ENCODE data around the gene LRRC75B. TPM values are rescaled to one million over a fixed set of nuclear protein-coding genes. Genes with fewer than 3 reads are reported as not detected.
"Not testable (repeated sequence)": the region's sequence is repeated elsewhere in the genome, so short reads cannot be mapped to it uniquely, and the experiment has no call there.

Gene LRRC75B
- total RNA-seq, 1 experiment from 2014 or later: 7.9 TPM

DNA sequence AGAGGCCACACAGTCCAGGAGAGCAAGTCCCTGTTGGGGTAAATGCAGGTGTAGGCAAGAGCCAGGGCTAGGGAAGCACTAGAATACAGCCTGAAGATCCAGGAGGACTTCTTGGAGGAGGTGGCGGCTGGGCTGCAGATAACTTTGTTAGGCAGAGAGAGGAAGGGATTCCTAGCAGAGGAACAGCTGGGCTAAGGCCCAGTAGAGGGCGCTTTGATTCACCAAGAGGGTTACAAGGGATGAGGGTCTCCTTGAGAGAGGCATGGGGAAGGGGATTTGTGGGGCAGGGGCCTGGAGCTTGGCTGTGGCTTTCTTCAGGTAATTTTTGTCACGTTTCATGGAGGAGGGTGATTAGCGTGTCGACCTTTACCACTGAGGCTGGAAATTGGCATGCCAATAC lies 28.4 kb upstream of the LRRC75B start:
- H3K9ac ChIP-seq (ENCODE audit: low read length); H3K4me1 ChIP-seq (ENCODE audit: control insufficient read depth in 1 of 2, insufficient read depth in 2 of 2, low read length in 2 of 2); ATAC-seq; H3K79me2 ChIP-seq (ENCODE audit: insufficient read depth, low read length); H3K4me3 ChIP-seq (replicated peaks in 1 of 2; ENCODE audit: low read depth in 1 of 2, low read length in 2 of 2); DNase-seq (ENCODE audit: low read depth, low spot score); BruUV-seq (replicated peaks); H3K9me3 ChIP-seq (ENCODE audit: control insufficient read depth in 1 of 2, insufficient read depth in 1 of 2, low read depth in 1 of 2, low read length in 2 of 2); H3K36me3 ChIP-seq (ENCODE audit: control insufficient read depth in 1 of 2, insufficient read depth in 2 of 2, low read length in 2 of 2); intact Hi-C loops (cut with micrococcal nuclease); H3K9me2 ChIP-seq (ENCODE audit: insufficient read depth); H3K27me3 ChIP-seq (ENCODE audit: insufficient read depth, low read length); H2AFZ ChIP-seq (ENCODE audit: low read depth, low read length, poor library complexity, severe bottlenecking); CTCF ChIA-PET; H3K4me2 ChIP-seq (ENCODE audit: low read length); H3K27ac ChIP-seq (ENCODE audit: low read depth, low read length); H4K20me1 ChIP-seq (ENCODE audit: insufficient read depth); RAD21 ChIA-PET (ENCODE audit: low non-redundant PET in 1 of 2, low total read pairs in 2 of 2, uncharacterized antibody in 2 of 2, unreplicated experiment in 2 of 2); POLR2A ChIA-PET: not testable (repeated sequence)

DNA sequence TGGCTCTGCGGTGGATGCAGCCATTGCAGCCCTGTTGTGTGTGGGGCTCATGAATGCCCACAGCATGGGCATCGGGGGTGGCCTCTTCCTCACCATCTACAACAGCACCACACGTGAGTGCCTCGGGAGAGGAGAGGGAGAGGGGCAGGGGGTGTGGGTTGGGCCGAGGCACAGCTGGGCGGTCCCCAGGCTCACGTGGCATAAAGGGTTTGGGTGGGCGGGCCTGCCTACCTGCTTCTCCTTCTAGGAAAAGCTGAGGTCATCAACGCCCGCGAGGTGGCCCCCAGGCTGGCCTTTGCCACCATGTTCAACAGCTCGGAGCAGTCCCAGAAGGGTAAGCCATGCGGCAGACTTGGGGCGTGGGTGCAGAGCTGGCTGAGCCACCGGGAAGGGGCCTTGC lies 21.9 kb upstream of the LRRC75B start:
- POLR2A ChIA-PET; H3K4me3 ChIP-seq (replicated peaks in 1 of 2; ENCODE audit: low read depth in 1 of 2, low read length in 2 of 2); H3K79me2 ChIP-seq (ENCODE audit: insufficient read depth, low read length); BruUV-seq (replicated peaks); RAD21 ChIA-PET (ENCODE audit: low non-redundant PET in 1 of 2, low total read pairs in 2 of 2, uncharacterized antibody in 2 of 2, unreplicated experiment in 2 of 2); H3K27me3 ChIP-seq (ENCODE audit: insufficient read depth, low read length); intact Hi-C loops (cut with micrococcal nuclease); H3K4me1 ChIP-seq (ENCODE audit: control insufficient read depth in 1 of 2, insufficient read depth in 2 of 2, low read length in 2 of 2); H3K36me3 ChIP-seq (ENCODE audit: control insufficient read depth in 1 of 2, insufficient read depth in 2 of 2, low read length in 2 of 2); H4K20me1 ChIP-seq (ENCODE audit: insufficient read depth); H3K4me2 ChIP-seq (ENCODE audit: low read length); DNase-seq (ENCODE audit: low read depth, low spot score); CTCF ChIA-PET; H2AFZ ChIP-seq (ENCODE audit: low read depth, low read length, poor library complexity, severe bottlenecking); H3K9me3 ChIP-seq (ENCODE audit: control insufficient read depth in 1 of 2, insufficient read depth in 1 of 2, low read depth in 1 of 2, low read length in 2 of 2); H3K9me2 ChIP-seq (ENCODE audit: insufficient read depth); ATAC-seq; H3K27ac ChIP-seq (ENCODE audit: low read depth, low read length); H3K9ac ChIP-seq (ENCODE audit: low read length): not testable (repeated sequence)

DNA sequence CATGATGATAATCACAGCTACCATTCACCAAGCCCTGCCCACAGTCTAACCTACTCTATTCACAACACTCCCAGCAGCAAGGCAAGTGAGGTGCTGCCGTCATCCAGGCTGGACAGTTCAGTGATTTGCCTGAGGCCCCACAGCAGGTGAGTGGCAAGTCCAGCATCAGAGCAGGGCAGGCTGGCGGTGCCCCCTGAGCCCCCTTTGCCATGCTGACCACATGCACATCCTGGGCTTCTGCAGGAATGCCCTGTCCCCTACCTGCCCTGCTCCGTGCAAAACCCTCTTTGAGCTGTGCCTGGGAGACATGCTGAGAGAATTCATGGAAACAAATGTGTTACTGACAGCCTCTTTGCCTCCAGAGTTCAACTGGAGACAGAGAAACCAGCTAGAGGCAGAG lies 17.0 kb upstream of the LRRC75B start:
- H3K27me3 ChIP-seq (ENCODE audit: insufficient read depth, low read length); H3K9me2 ChIP-seq (ENCODE audit: insufficient read depth); H3K4me3 ChIP-seq (replicated peaks in 1 of 2; ENCODE audit: low read depth in 1 of 2, low read length in 2 of 2); CTCF ChIA-PET; H4K20me1 ChIP-seq (ENCODE audit: insufficient read depth); H3K79me2 ChIP-seq (ENCODE audit: insufficient read depth, low read length); POLR2A ChIA-PET; H3K9ac ChIP-seq (ENCODE audit: low read length); H3K4me1 ChIP-seq (ENCODE audit: control insufficient read depth in 1 of 2, insufficient read depth in 2 of 2, low read length in 2 of 2); H3K27ac ChIP-seq (ENCODE audit: low read depth, low read length); H3K9me3 ChIP-seq (ENCODE audit: control insufficient read depth in 1 of 2, insufficient read depth in 1 of 2, low read depth in 1 of 2, low read length in 2 of 2); intact Hi-C loops (cut with micrococcal nuclease); DNase-seq (ENCODE audit: low read depth, low spot score); ATAC-seq; BruUV-seq (replicated peaks); H2AFZ ChIP-seq (ENCODE audit: low read depth, low read length, poor library complexity, severe bottlenecking); RAD21 ChIA-PET (ENCODE audit: low non-redundant PET in 1 of 2, low total read pairs in 2 of 2, uncharacterized antibody in 2 of 2, unreplicated experiment in 2 of 2); H3K4me2 ChIP-seq (ENCODE audit: low read length); H3K36me3 ChIP-seq (ENCODE audit: control insufficient read depth in 1 of 2, insufficient read depth in 2 of 2, low read length in 2 of 2): not testable (repeated sequence)

DNA sequence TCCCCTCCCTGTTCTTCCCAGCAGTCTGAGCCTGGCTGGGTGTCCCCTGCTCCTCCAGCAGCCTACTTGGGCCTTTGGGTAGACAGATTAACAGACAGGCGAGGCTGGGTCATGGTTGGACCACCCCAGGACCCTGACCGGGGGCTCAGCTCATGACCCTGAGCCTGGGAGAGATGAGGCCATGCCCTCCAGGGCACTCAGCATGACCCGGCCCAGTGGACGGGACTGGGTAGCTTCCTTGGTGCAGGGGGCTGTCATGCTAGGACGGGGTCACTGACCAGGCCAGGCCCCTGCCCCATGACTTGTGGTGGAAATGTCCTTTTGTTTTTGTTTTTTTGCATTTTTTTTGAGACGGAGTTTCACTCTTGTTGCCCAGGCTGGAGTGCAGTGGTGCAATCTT lies 15.5 kb upstream of the LRRC75B start:
- H3K9me3 ChIP-seq (ENCODE audit: control insufficient read depth in 1 of 2, insufficient read depth in 1 of 2, low read depth in 1 of 2, low read length in 2 of 2); H3K79me2 ChIP-seq (ENCODE audit: insufficient read depth, low read length); intact Hi-C loops (cut with micrococcal nuclease); ATAC-seq; H3K27ac ChIP-seq (ENCODE audit: low read depth, low read length); H3K9me2 ChIP-seq (ENCODE audit: insufficient read depth); H3K36me3 ChIP-seq (ENCODE audit: control insufficient read depth in 1 of 2, insufficient read depth in 2 of 2, low read length in 2 of 2); POLR2A ChIA-PET; CTCF ChIA-PET; H3K27me3 ChIP-seq (ENCODE audit: insufficient read depth, low read length); DNase-seq (ENCODE audit: low read depth, low spot score); H2AFZ ChIP-seq (ENCODE audit: low read depth, low read length, poor library complexity, severe bottlenecking); RAD21 ChIA-PET (ENCODE audit: low non-redundant PET in 1 of 2, low total read pairs in 2 of 2, uncharacterized antibody in 2 of 2, unreplicated experiment in 2 of 2); H4K20me1 ChIP-seq (ENCODE audit: insufficient read depth): not testable (repeated sequence)
- Histone ChIP-seq H3K4me2 (ENCODE audit: low read length) (0 out of 2 replicates have a peak overlapping the region, but pooled peaks have one; percentile 55), H3K4me3 (replicated peaks in 1 of 2; ENCODE audit: low read depth in 1 of 2, low read length in 2 of 2) (peak overlapping the region in 1 of 2 experiments; percentile 38; a peak in 1 of 4 replicates), H3K4me1 (ENCODE audit: control insufficient read depth in 1 of 2, insufficient read depth in 2 of 2, low read length in 2 of 2) (peaks cover 2 to 17% of the 10 kb centered on the region in 2 experiments), H3K9ac (ENCODE audit: low read length) (0 out of 2 replicates have a peak overlapping the region, but pooled peaks have one; percentile 48)
- TSS peak; percentile 45 for BruUV-seq (replicated peaks)
